Measurements from ENCODE around the gene PEX6. TPM values are rescaled to one million over a fixed set of nuclear protein-coding genes. Genes with fewer than 3 reads are reported as not detected.

PEX6 gene
- total RNA-seq, 1 experiment from 2014 or later, result 15.6 TPM

DNA sequence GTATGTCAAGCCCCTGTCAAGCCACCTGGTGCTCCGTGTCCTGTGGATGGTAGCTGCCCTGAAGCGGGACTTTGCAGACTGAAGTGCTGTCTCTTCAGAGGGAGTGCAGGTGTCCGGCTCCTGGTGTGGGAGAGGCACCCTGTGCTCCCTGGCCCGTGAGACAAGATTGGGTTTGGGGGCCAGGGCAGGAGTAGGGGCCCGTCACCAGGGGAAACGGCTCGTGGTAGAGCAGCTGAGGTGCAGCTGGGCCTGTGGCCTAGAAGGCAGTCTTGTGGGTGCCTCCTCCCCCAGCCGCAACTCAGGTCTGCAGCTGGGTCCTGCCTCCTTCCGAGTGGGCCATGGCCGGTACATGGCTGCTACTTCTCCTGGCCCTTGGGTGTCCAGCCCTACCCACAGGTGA lies 63.2 kb downstream of the PEX6 start, which contains the start of gene PTCRA:
TSS of gene PTCRA (plus strand) at position 322 of the 400 bp plus-strand sequence. CDS start at position 339, 17 bp downstream.
- Histone ChIP-seq H3K79me2 (ENCODE audit: insufficient read depth, low read length) (no peaks in the 10 kb centered on the region), H3K27ac (ENCODE audit: insufficient read length, low read depth, low read length) (no peak within 1 kb of the TSS), H3K9ac (ENCODE audit: extremely low read depth, insufficient read length, low read length) (no peak within 1 kb of the TSS), H4K8ac (replicated peaks; ENCODE audit: insufficient read length, low read depth, low read length) (no peak within 1 kb of the TSS), H4K20me1 (ENCODE audit: control insufficient read depth, insufficient read depth, insufficient read length) (no peaks in the 10 kb centered on the region), H2AFZ (ENCODE audit: low read length) (no peak within 1 kb of the TSS), H2BK5ac (ENCODE audit: insufficient read length, low read length) (no peak within 1 kb of the TSS), H3K4me1 (ENCODE audit: insufficient read depth, low read length) (no peaks in the 10 kb centered on the region), H3K4ac (ENCODE audit: low read depth, low read length) (no peak within 1 kb of the TSS), H2BK120ac (ENCODE audit: low read depth, low read length, poor library complexity, severe bottlenecking) (no peak within 1 kb of the TSS), H2BK20ac (ENCODE audit: low read depth, low read length, poor library complexity, severe bottlenecking) (no peak within 1 kb of the TSS), H4K5ac (ENCODE audit: insufficient read length, low read depth, low read length) (no peak within 1 kb of the TSS), H2AK5ac (ENCODE audit: insufficient read length, low read length) (no peak within 1 kb of the TSS), H3K23ac (ENCODE audit: insufficient read length, low read depth, low read length) (no peak within 1 kb of the TSS), H3K56ac (ENCODE audit: insufficient read length, low read depth, low read length) (no peak within 1 kb of the TSS), H2BK12ac (ENCODE audit: insufficient read length, low read depth, low read length) (no peak within 1 kb of the TSS), H2BK15ac (ENCODE audit: low read depth, low read length) (no peak within 1 kb of the TSS), H3K4me2 (ENCODE audit: insufficient read depth, insufficient read length, low read length) (no peak within 1 kb of the TSS), H3K14ac (ENCODE audit: insufficient read depth, low read length) (no peak within 1 kb of the TSS; the same call in 1 of the 2 replicates), H3T11ph (ENCODE audit: low read length) (no peak within 1 kb of the TSS), H3K23me2 (ENCODE audit: insufficient read length, low read depth, low read length, poor library complexity, severe bottlenecking) (no peaks in the 10 kb centered on the region), H3K79me1 (ENCODE audit: insufficient read depth, low read depth, low read length, poor library complexity, severe bottlenecking) (no peaks in the 10 kb centered on the region), H4K91ac (ENCODE audit: insufficient read length, low read depth, low read length) (no peak within 1 kb of the TSS), H3K18ac (ENCODE audit: insufficient read length, low read depth, low read length) (no peak within 1 kb of the TSS), H3K9me3 (ENCODE audit: control insufficient read depth, low read depth, low read length) (no peaks in the 10 kb centered on the region), H3K27me3 (ENCODE audit: insufficient read depth, low read length) (no peaks in the 10 kb centered on the region)
- no peak for DNase-seq
- Mint-ChIP-seq H3K4me1 (peaks cover 5% of the 10 kb centered on the region in 2 experiments; a peak in 3 of 4 replicates), H3K27me3 (ENCODE audit: low read depth) (0 out of 2 replicates have a peak, but pooled peaks cover 1% of the 10 kb centered on the region), H3K27ac (no peak within 1 kb of the TSS; a peak in 1 of 7 replicates), H3K9me3 (no peaks in the 10 kb centered on the region; a peak in 1 of 5 replicates), H3K4me3 (no peak within 1 kb of the TSS), H3K36me3 (ENCODE audit: insufficient read depth in 1 of 3, low read depth in 3 of 3) (no peaks in the 10 kb centered on the region)
- WGBS (ENCODE audit: extremely low coverage, insufficient read length, low lambda C conversion rate), result no CpG with 5 or more reads among the region's 10 CpGs
- TF ChIP-seq, protein P1, sequence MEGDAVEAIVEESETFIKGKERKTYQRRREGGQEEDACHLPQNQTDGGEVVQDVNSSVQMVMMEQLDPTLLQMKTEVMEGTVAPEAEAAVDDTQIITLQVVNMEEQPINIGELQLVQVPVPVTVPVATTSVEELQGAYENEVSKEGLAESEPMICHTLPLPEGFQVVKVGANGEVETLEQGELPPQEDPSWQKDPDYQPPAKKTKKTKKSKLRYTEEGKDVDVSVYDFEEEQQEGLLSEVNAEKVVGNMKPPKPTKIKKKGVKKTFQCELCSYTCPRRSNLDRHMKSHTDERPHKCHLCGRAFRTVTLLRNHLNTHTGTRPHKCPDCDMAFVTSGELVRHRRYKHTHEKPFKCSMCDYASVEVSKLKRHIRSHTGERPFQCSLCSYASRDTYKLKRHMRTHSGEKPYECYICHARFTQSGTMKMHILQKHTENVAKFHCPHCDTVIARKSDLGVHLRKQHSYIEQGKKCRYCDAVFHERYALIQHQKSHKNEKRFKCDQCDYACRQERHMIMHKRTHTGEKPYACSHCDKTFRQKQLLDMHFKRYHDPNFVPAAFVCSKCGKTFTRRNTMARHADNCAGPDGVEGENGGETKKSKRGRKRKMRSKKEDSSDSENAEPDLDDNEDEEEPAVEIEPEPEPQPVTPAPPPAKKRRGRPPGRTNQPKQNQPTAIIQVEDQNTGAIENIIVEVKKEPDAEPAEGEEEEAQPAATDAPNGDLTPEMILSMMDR (conservative IDR thresholded peaks at IDR 0.05), result no peak
